DMS 273 (cell line): ENCODE data around the gene MAML3.

Experiments
- DNase-seq: peaks from one replicate; lab custom pipeline; 2025; ENCODE audit not compliant: unreplicated experiment; lab: John Stamatoyannopoulos, UW

MAML3 gene

DNA sequence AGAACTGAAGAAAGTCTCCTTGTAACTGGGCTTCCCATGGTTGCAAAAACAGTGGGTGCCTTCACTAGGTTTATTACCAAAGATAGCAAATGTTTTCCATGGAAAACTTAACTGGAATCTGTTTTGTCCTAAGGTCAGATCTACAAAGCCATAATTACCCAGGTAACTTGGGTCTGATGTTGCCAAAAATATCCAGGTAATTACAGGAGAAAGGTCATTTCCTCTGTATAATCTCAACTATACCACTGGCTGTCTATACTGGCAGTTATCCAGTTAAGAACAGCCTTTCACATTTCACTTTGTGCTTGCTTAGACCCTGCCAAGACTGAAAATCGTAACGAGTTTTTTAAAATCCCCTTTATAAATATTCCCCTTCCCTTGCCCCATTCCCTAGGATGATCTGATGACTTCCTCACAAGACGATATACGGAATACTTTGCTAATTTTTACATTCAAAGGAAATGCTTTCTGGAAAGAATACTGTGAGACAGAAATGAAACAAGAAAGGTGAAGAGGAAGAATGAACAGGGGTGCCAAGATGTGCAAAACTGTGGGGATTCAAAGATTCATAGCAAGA lies 105.5 kb downstream of the MAML3 start:
- DNase-seq: peak; percentile 22

DNA sequence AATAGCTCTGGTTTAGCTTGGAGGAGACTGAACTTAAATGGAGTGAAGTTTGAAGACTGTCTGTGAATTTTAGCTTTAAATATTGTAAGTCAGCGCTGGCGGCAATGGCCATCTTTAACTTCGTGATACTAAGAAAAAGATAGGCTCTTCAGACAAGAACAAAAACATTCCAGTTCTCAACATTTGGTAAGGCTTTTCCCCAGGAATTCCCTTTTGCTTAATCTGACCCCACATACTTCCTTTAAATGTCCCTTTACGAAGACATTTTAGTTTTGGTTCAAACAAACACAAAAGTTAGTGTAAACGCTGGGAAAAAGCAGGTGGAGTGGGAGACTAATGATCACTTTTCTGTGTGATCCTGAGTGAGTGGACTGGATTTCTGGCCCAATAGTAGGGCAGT lies 106.2 kb downstream of the MAML3 start:
- DNase-seq: no peak

DNA sequence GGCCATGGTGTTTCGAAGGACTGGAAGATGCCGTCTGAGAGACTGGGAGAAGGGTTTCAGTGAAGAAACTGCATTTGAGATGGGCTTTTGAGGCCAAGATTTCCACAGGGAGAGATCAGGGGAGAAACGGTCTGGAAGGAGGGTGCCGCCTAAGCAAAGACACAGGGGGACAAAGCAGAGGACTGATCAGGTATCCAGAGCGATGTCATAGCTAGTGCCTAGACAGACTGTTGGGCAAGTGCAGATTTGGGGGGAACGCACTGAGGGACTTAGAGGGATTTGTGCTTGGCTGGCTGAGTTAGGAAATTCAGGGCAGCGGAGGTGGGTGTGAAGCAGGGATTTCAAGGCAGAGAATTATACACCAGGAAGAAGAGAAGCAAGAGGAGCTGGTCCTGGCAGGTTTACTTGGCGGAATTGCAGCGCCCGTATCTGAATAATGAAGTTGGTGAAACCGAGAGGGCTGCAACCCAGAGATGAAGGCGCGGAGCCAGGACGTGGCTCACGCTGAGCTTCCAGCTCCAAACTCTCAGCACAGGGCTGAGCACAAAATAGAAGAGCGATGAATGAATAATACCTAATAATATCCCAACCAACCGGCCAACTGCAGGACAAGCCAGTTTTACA lies 106.9 kb downstream of the MAML3 start:
- no peak for DNase-seq

DNA sequence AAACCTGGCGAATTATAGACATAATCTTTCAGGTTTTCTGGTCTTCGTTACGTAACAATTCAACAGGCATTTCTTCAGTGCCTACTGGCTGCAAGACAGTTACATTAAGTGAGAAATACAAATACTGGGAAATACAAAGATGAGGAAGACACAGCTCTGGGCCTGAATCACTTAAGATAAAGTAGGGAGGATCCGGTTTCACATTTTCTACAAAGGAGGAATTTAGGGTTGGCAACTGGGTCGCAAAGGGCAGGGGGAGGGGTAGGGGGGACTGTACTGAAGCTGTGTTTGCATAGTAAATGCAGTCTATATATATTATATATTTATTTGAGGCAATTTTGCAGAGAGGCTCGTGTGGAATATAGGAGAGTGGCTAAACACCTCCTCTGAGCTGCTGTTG lies 107.4 kb downstream of the MAML3 start:
- DNase-seq: no peak

DNA sequence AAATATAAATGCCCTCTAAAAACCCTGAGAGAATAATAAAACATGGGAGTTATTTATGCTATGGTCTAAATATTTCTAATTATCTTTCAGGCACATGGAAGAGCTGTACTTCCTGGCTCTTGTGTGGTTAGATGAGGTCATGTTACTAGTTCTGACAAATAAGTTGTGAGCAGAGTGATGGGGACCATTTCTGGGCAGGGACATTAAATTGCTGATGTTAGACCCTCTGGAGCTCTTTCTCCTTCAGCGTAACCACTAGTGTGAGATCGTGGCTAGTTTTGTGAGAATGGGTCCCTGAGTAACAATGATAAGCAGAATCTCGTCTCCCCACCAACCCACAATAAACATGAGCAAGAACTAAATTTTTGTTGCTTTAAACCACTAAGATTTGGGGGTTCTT lies 108.0 kb downstream of the MAML3 start:
- no peak for DNase-seq

DNA sequence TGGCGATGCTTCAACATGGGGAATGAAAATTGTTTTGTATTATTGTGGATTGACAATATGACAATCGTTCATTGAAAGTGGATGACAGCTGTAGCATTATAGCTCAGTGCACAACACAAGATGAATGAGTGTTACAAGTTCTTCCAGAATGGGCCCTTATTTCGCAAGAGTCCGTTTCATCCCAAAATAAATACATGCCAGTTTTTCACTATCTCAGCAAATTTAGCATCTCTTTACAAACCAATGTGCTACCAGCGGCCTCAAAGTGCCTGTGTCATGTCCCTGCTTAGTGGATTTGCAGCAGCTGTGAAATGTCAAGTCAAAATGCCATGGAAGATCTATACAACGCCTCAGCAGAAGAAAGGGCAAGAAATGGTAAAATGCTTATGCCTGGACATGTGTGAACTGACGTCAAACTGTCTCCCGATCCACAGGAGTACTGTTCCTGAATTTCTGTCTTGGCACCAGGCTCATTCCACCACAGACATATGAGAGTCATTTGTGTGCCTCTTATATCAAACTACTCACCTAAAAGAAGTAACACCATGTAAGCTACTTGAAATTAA lies 109.6 kb downstream of the MAML3 start:
- DNase-seq: no peak

DNA sequence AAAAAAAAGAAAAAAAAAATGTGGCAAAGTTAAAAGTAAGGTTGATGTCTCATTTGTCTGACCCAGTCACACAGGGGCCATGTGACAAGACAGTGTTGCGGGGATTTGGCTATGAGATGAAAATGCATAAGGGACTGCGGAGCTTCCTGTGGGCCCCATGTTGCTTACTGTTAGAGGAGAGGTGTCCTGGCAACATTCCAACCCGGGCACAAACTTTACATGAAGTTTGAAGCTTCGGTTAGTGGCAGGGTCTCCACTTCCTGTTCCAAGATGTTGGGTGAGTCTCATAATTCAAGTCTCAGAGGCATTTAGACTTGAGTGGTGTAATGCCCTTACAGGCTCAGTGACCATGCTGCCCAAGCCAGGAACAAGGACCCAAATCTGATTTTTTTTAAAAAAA lies 111.3 kb downstream of the MAML3 start:
- no peak for DNase-seq

DNA sequence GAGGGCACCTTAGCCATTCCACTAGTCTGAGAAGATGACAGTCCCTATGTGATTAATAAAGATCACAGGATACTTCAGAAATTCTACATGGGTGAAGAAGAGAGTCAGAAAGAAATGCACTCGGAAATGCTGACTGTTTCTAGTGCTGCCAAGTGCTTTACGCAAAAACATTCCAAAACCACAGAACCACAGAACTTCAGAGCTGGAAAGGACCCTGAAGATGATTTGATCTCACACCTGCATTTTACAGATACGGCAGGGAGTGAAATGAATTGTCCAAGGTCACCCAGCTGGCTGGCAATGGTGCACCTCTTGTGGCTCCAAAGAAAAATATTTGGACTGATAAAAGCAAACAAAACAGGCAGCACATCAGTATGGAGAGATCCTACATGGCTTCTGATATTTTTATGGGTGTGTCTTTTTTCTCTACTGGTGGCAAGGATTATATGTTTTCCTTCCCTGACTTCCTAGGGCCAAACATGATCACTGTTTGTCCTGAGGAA lies 115.9 kb downstream of the MAML3 start:
- DNase-seq: no peak

DNA sequence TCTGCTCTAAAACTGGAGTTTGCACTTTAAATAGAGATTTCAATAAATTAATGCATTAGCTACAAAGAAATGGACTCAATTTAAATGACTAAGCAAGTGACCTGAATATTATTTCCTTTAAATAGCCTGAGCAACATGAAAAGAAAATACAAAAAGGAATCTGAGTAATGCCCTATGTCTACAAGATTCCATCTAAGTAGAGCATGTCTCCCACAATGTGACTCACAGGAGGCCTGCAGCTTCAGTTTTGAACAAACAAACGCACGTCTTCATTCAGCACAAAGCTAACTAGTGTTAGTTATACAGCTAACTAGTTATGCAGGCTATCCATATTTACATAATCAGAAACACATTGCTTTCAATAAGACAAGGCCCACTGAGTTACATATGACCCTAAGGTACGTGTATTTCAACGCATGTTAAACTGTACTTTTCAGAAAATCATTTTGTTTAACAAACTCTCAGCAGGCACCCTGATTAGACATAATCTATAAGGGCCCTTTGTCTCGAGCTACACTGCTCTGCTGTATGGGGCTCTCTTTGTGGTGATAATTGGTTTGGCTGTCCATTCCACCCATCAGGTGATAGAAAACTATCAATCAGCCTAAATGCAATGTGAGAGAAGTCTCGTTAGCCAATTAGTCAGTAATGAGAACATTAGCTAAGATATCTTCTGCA lies 116.5 kb downstream of the MAML3 start:
- DNase-seq: no peak

DNA sequence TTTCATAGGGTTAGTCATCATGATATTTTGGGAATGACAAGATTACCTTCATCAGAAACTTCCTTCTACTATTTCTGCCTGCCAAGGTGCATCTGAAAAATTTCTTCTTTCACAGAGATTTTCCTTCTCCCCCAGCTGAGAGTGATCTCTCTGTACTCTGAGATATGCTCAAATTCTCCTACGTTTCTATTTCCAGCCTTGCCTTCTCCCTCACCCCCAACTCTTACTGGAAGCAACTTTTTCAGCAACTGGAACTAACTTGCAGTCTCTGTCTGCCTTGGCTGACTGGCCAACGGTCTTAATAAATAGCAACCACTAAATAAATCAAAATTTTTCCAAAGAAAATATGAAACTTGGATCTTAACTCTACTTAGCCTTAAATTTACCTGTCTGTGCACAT lies 122.3 kb downstream of the MAML3 start:
- no peak for DNase-seq

DNA sequence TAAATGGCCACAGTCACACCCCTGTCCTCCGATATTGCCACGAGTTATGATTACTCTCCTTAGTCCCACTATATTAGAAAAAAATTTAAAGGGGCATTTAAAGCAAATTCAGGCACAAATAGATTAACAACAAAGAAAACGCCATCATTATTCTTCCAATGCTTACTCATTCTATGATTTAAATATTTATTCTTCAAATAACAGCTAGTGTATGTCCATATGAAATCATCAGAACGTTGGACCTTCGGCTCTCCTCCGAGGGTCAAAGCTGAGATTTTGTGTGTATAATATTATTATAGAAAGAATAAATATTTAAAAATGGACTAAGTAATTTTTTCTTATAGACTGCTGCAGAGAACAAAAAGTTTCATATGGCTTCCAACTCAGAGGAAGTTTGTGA lies 122.9 kb downstream of the MAML3 start:
- DNase-seq: no peak

DNA sequence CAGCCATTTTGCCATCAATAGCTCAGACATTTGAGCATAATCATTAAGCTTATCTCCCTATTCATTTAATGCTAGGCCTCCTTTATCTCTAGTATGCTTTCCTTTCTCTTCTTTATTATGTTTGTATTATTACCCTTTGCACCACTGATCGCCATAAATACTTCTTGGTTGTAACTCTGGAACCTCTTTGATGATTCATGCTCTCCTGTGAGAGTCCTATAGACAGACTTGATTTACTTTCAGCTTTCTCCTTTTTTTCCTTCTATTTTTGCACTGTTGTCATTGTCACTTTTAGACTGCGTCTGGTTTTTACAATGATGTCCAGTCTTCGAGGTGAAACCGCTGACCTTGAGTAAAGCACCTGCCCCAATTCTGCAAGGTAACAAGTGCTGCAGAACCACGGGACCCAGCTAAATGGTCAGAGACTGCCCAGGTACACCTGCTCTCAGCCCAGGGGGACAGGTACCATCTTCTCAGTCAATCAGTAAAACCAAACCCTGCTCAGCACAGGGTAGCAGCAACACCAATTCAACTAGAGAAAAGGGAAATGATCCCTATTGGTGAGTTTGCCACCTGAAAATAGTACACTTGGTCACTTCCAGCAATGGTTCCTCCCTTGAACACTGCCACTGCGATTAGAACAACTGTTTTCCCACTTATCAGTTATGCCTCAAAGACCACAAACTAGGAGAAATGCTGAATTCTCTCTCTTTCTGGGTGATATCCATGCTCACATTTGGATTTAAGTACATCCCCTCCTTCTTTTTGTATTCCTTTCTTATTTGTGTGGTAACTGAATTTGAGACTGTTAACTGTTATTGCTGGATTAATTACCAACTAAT lies 125.1 kb downstream of the MAML3 start:
- DNase-seq: no peak

DNA sequence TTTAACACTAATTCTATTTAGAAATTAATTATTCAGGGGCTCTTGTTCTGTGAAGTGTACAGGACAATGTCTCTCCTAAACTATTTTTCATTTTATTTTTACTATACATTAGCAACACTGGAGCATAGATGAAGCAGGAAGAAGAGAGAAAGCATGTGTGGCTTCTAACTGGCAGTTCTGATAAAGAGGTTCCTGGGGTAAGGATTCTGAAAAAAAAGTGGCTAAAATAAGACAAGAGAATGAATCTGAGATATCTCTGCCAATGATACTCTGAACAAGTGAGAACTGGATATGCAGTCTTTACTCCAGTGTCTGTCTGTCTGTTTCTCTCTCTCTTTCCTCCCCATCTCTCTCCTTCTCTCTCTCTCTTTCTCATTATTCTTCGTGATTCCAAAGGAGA lies 125.9 kb downstream of the MAML3 start:
- DNase-seq: no peak

DNA sequence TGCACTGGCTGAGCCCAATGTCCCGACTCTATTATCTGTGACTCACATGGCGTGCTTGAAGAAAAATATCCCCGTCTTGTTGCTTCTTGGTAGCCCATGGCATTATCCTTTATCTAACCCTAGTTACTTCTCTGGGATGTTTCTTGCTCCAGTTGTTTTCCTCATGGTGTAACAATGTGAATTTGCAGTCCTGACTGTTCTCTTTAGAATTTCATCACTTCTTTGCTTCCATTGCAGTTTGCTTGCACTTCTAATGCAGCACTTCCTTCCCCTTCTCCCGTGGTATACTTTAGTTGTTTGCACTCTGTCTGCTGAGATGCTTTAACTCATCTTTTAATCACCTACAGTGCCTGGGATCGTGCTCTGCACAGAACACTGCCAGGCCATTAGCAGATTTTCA lies 126.9 kb downstream of the MAML3 start:
- no peak for DNase-seq

DNA sequence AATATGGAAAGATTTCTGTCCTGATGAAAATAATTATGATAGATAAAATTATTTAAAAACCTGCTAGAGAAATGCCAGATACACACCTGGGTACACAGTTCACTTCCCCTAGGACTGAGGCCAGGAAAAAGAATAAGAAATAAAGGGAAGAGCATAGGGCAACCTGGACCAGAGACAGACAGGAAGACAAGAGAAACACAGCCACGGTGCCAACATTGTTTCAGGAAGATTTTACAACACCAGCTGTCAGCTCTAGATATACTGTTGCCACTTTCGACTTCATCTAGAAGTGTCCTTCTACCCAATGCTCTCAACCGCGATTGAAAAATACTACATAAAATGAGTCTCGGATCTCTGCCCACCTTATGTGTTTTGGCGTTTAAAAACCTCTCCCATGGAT lies 128.5 kb downstream of the MAML3 start:
- DNase-seq: no peak

DNA sequence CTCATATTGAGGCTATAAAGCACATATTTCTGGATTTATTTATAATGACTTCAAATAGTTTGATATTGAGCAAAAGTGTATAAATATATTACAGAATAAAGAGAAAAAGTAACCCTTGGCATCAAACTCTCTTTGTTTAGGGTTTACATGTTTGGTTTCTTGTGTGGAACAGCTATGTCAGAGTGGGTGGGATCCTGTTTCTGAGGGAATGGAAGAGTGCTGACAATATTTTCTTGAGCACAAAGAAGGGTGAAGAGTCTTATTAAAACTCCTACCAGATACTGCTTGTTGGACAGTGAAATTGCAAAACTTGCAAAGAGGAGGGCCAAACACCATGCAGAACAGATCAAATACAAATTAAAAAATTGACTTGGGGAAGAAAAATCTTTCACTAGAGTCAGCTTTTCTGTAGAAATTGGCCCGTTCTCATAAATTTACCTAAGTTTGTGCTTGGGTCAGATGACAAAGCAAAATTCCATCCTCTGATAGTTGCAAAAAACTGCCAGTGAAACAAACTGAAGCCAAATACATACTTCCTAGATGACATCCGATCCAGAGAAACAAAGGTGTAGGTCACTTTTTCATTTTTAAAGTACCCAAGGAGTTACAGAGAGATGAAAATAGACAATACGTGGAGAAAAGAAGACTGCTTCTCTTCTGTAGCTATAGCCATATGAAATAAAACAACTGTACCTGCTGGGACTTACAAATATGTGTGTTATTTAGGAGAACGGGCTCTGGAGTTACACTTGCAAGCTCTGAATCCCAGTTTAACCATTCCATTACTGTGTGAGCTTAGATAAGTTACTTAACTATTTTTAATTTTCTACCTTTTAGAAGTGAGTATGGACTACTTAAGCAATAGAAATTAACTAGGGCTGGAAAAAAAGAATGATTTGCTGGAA lies 133.3 kb downstream of the MAML3 start:
- no peak for DNase-seq

DNA sequence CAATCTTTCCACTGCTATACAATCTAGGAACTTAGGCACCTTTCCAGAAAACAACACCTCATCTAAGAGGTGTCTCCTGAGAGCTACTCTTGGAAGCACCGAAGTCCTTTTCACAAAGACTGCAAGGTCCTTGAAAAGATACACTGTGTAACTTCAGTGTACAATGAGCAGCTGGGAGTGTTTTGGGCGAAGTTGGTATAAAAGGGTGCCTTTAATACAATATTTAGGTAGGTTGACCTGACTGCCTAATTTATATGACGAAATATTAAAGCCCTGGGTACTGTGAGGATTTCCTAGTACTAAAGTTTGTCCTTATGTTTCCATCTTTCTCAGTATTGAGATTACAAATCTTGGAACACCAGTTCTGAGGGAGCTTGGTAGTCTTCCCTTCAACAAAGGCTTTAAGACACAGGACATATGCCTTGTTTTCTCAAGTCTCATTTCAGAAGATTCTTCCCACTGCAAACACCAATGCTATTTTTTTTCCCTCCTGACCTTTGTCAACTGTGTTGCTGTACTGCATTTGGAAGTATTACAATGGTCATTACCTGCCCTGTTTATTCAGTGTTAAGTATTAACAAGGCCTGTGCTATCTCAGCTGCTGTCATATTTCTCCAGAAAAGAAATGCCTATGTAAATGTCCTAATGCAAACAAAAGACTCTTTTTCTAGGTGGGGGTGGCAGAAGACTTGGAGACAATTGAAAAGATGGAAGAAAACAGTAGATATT lies 134.2 kb downstream of the MAML3 start:
- no peak for DNase-seq

DNA sequence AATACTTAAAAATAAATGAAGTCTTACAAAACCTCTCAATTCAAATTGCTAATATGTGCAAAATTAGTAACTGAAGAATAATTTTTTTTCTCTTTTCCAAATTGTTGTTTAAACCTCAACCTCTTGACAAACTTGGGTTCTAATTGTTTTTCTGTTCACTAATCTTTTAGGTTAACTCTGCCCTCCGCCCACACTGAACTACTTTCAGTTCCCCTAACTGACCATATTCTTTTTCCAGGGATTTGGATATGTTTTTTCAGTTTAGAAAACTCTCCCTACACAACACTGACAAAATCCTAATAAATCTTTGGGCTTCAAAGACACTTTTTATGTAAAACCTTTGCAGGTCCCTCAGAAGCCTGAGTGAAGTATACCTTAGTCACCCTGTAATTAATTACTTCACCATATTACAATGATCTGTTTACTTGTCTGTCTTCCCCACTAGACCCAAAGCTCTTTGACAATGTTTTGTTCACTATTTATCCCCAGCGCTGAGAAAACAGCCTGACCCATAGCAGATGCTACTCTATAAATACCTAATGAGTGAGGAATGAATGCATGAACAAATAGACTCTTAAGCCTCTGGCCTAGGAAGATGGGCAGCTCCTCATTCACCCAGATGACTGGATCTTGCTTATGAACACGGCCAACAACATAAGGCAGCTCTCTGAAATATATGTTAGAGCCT lies 134.9 kb downstream of the MAML3 start:
- peak; percentile 38 for DNase-seq

DNA sequence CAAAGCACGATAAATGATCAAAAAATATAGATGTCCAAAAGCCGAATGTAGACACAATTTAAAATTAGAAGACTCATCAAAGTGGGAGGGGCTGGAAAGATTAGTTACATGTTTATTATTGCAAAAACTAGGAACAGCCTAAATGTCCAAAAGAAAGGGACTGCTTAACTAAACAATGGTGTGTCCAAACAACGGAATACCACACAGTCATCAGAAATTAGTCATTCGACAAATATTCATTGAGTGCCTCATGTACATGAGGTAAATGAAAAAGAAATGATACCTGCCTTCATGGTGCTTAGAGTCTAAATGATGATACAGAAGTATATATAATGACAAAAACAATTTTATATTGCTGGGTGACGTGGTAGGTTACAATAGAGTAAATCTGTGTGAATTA lies 139.7 kb downstream of the MAML3 start:
- DNase-seq: no peak
